Measurements from ENCODE around the gene XIAP.
"Not testable (repeated sequence)": the region's sequence is repeated elsewhere in the genome, so short reads cannot be mapped to it uniquely, and the experiment has no call there.

Gene XIAP

GRCh38 chrX:123876177-123876576 is 16.3 kb downstream of the XIAP start:
- no peak for DNase-seq (ENCODE audit: low read depth in 1 of 2, low spot score in 1 of 2)

- DNase-seq (ENCODE audit: low read depth in 1 of 2, low spot score in 1 of 2) = no peak
Observed at GRCh38 chrX:123876844-123877243, 17.0 kb downstream of the XIAP start.

GRCh38 chrX:123878252-123878721 is 18.4 kb downstream of the XIAP start:
- no peak for DNase-seq (ENCODE audit: low read depth in 1 of 2, low spot score in 1 of 2)

- DNase-seq (ENCODE audit: low read depth in 1 of 2, low spot score in 1 of 2) = no peak
Observed at GRCh38 chrX:123881330-123881729, 21.5 kb downstream of the XIAP start.

- no peak for DNase-seq (ENCODE audit: low read depth in 1 of 2, low spot score in 1 of 2)
Observed at GRCh38 chrX:123882391-123882790, 22.5 kb downstream of the XIAP start.

GRCh38 chrX:123884809-123885408 is 25.1 kb downstream of the XIAP start:
- DNase-seq (ENCODE audit: low read depth in 1 of 2, low spot score in 1 of 2) = no peak

GRCh38 chrX:123899701-123900100 is 39.8 kb downstream of the XIAP start:
- no peak for DNase-seq (ENCODE audit: low read depth in 1 of 2, low spot score in 1 of 2)

GRCh38 chrX:123903261-123903660 is 43.4 kb downstream of the XIAP start:
- not testable (repeated sequence) for DNase-seq (ENCODE audit: low read depth in 1 of 2, low spot score in 1 of 2)

- no peak for DNase-seq (ENCODE audit: low read depth in 1 of 2, low spot score in 1 of 2)
Observed at GRCh38 chrX:123905332-123905731, 45.5 kb downstream of the XIAP start.

- DNase-seq (ENCODE audit: low read depth in 1 of 2, low spot score in 1 of 2) = no peak
Observed at GRCh38 chrX:123906557-123907316, 46.9 kb downstream of the XIAP start.

- no peak for DNase-seq (ENCODE audit: low read depth in 1 of 2, low spot score in 1 of 2)
Observed at GRCh38 chrX:123909523-123909922, 49.7 kb downstream of the XIAP start.

- DNase-seq (ENCODE audit: low read depth in 1 of 2, low spot score in 1 of 2) = no peak
Observed at GRCh38 chrX:123917069-123917468, 57.2 kb downstream of the XIAP start.

GRCh38 chrX:123918106-123918721 is 58.4 kb downstream of the XIAP start:
- DNase-seq (ENCODE audit: low read depth in 1 of 2, low spot score in 1 of 2) = no peak

- DNase-seq (ENCODE audit: low read depth in 1 of 2, low spot score in 1 of 2) = no peak
Observed at GRCh38 chrX:123920105-123920785, 60.4 kb downstream of the XIAP start.

GRCh38 chrX:123923211-123923610 is 63.4 kb downstream of the XIAP start:
- DNase-seq (ENCODE audit: low read depth in 1 of 2, low spot score in 1 of 2) = no peak

GRCh38 chrX:123924186-123924585 is 64.3 kb downstream of the XIAP start:
- no peak for DNase-seq (ENCODE audit: low read depth in 1 of 2, low spot score in 1 of 2)

- DNase-seq (ENCODE audit: low read depth in 1 of 2, low spot score in 1 of 2) = no peak
Observed at GRCh38 chrX:123927845-123928244, 68.0 kb downstream of the XIAP start.

- DNase-seq (ENCODE audit: low read depth in 1 of 2, low spot score in 1 of 2) = not testable (repeated sequence)
Observed at GRCh38 chrX:123932055-123932454, 72.2 kb downstream of the XIAP start.

GRCh38 chrX:123943074-123943473 is 83.2 kb downstream of the XIAP start:
- no peak for DNase-seq (ENCODE audit: low read depth in 1 of 2, low spot score in 1 of 2)

- DNase-seq (ENCODE audit: low read depth in 1 of 2, low spot score in 1 of 2) = no peak
Observed at GRCh38 chrX:123943488-123943887, 83.6 kb downstream of the XIAP start.

GRCh38 chrX:123949846-123950245 is 90.0 kb downstream of the XIAP start:
- no peak for DNase-seq (ENCODE audit: low read depth in 1 of 2, low spot score in 1 of 2)
